GM13976 (cell line): ENCODE data around the gene PTPRH.
"Not testable (repeated sequence)": the region's sequence is repeated elsewhere in the genome, so short reads cannot be mapped to it uniquely, and the experiment has no call there.

Source experiments
- DNase-seq: peaks from one replicate; pipeline ENCODE4 v3.0.0; 2012; ENCODE audit warnings: low spot score
- in situ Hi-C: fragments of 300-500 bp; cut with MboI; formaldehyde crosslinking; loops from one replicate; pipeline ENCODE4 v1.12.0; 2022; ENCODE audit warnings: low sequenced_read_pairs, mixed read lengths, inconsistent platforms; ENCODE audit not compliant: unreplicated experiment
- TF ChIP-seq, protein P1 (sequence below): IDR thresholded peaks from 2 replicates; pipeline ENCODE4 v1.5.1; 2012; ENCODE audit warnings: borderline replicate concordance, mild to moderate bottlenecking; ENCODE audit not compliant: insufficient read depth; ENCODE audit errors: extremely low read depth, missing control alignments, control extremely low read depth

Gene PTPRH

DNA sequence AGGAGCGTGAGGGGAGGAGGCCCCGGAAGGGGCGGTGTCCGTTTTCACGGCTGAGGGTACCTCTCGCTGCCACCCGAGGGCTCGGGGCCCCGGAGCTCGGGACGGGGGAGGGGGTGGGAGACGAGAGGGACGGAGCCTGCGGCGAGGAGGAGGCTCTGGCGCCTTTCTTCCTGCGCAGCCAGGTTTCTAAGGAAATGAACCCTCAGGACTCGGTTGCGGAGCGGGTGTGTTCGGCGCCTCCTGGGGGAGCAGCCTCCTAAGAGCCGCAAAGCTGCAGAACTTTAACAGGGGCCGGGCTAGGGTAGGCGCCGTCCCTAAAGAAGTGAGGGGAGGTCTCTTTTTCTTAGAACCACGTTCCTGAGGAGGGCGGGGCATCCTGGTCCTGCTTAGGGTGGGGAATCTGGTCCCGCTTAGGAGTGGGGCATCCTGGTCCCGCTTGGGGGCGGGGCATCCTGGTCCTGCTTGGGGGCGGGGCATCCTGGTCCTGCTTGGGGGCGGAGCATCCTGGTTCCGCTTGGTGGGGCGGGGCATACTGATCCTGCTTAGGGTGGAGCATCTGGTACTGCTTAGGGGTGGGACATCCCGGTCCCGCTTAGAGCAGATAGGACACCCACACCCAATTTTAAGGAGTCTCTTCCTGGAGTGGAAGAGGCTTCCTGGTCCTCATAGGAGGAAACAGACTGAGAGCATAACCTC is 35.4 kb downstream of the PTPRH start:
- no peak for DNase-seq
- in situ Hi-C loops: no loop called here
- TF ChIP-seq, protein P1, sequence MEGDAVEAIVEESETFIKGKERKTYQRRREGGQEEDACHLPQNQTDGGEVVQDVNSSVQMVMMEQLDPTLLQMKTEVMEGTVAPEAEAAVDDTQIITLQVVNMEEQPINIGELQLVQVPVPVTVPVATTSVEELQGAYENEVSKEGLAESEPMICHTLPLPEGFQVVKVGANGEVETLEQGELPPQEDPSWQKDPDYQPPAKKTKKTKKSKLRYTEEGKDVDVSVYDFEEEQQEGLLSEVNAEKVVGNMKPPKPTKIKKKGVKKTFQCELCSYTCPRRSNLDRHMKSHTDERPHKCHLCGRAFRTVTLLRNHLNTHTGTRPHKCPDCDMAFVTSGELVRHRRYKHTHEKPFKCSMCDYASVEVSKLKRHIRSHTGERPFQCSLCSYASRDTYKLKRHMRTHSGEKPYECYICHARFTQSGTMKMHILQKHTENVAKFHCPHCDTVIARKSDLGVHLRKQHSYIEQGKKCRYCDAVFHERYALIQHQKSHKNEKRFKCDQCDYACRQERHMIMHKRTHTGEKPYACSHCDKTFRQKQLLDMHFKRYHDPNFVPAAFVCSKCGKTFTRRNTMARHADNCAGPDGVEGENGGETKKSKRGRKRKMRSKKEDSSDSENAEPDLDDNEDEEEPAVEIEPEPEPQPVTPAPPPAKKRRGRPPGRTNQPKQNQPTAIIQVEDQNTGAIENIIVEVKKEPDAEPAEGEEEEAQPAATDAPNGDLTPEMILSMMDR: no peak

DNA sequence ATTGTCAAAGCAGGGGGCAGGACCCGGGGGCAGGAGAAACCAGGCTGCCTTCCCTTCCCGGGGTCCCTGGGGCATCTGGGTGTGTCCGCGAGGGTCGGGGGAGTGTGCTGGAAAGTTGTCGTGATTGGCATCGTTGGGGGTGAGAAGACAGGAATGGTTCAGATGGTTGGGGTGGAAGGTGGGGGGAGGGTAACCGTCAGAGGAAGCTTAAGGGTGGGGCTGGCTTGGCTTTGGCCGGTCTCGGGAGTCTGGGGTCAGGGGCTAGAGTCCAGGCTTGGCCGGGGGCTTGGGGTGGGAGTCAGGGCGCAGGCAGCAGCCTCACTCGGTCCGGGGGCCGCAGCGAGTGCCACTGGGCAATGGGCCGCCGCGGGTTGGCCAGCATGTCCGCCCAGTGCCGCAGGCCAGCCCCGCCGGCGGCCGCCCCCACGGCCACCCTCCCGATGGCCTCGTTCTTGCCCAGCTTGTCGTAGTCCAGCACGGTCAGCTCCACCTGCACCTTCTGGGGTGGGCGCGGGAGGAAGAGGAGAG is 36.1 kb downstream of the PTPRH start:
- in situ Hi-C loops: no loop called here
- no peak for DNase-seq
- TF ChIP-seq, protein P1: no peak

DNA sequence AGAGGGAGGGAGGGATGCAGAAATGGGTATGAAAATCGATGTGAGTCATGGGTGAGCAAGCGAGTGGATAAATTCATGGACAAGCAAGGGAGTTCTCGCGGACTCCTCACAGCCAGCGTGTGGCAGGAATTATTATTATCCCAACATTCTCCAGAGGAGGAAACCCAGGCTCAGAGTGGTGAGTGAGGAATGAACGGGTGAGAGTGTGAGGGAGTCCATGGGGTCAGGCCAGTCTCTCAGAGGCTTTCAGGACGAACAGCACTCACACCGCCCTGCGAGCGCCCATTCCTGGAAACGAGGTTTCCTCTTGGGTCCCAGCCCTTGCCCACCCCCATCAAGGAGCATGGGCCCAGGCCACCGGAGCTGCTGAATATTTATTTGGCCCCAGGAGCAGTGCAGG is 36.6 kb downstream of the PTPRH start:
- no peak for DNase-seq
- in situ Hi-C loops: no loop called here
- TF ChIP-seq, protein P1: no peak

DNA sequence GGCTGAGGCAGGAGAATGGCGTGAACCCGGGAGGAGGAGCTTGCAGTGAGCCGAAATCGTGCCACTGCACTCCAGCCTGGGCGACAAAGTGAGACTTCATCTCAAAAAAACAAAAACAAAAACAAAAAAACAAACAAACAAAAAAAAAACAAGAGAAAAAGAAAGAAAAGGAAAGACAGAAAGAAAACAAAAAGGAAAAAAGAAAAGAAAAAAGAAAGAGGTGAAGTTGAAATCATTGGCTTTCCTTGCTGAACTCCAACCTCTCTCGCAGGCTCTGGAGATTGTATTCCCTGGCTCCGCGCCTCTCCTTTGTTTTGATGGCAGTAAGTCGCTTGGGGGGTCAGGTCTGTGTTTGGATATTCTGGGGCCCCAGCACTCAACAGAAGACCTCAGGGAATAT is 37.0 kb downstream of the PTPRH start:
- DNase-seq, in situ Hi-C loops: not testable (repeated sequence)

DNA sequence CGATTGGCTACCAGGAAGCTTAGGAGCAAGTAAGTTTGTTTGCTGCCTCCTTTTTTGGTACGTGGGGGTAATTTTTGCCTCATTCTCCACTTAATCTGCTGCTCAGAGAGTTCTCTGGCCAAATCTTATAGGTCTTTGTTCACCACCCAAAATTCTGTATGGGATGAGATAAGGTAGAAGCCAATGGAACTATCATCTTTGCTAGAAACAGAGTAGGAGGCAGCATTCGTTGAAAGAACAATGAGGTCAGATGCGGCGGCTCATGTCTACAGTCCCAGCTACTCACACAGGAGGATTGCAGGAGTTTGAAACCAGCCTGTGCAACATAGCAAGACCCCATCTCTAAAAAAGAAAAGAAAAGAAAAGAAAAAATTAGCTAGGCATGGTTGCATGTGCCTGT is 37.9 kb downstream of the PTPRH start:
- in situ Hi-C loops: no loop called here
- no peak for DNase-seq
- TF ChIP-seq, protein P1: no peak

DNA sequence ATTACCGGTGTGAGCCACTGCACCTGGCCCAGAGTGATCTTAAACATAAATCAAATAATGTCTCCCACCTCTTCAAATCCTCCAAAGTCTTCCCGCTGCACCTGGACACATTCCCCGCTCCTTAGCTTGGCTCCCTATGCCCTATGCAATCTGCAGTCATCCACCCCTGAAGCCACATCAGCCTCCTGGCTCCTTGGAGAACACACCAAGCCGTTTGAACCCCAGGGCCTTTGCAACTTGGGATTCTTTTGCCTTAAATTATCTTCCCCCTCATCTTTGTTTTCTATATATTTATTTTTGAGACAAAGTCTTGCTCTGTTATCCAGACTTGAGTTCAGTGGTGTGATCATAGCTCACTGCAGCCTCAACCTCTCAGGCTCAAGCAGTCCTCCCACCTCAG is 40.2 kb downstream of the PTPRH start:
- no peak for DNase-seq
- TF ChIP-seq, protein P1: no peak
- in situ Hi-C loops: no loop called here

DNA sequence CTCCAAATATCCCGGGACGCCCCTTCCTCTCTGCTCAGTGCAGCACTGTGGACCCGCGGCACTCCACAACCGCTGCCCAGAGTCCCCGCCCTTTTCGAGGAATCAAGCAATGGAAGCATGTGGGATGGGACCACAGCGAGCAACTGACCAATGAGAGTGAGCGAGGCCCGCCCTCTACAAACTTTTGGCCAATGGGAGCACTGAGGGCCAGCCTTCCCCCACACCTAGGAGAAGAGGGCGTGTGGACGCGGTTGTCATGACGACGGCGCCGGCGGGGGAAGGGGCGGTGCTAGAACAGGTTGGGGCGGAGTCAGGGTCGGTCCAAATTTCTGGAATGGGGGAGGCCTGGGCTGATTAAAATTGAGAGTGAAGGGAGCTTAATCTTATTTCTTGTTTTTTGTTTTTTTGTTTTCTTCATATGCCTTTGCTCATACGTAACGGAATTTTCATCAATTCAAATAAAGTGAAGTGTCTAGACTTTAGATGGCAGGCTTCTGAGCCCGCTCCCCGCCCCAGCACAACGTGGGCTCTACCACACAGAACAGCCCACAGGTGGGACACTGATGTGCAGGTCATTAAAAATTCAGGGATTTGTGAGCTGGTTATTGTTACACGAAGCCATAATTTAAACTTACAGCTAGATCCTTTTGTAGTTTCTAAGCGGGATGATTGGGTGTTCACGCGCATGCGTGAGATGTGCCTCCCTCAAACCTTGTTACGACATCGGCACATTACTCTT is 42.6 kb downstream of the PTPRH start, which contains the start of gene DNAAF3:
Gene DNAAF3 (minus strand): TSS at position 84 of the 739 bp plus-strand sequence. CDS start 200 bp downstream, outside the sequence.
- DNase-seq: peak; percentile 98
- TF ChIP-seq, protein P1: no peak
- in situ Hi-C loops: no loop called here
